Activated naive CD4-positive, alpha-beta T cell treated with Interleukin-2 at 50 U/mL for 16 hours (primary cell): ENCODE measurements around the gene OR56A3.

ENCODE experiments used
- DNase-seq: peaks from one replicate; pipeline ENCODE4 v3.0.0-alpha.2; 2020

Gene OR56A3

GRCh38 chr11:5983443-5983842 lies 41.4 kb downstream of the OR56A3 start:
- DNase-seq, result no peak

GRCh38 chr11:5986885-5987284 lies 44.8 kb downstream of the OR56A3 start, which contains the start of gene OR52L1:
OR52L1 (minus strand) TSS chr11:5986985; CDS start chr11:5986930, 55 bp downstream.
- DNase-seq, result no peak

DNA sequence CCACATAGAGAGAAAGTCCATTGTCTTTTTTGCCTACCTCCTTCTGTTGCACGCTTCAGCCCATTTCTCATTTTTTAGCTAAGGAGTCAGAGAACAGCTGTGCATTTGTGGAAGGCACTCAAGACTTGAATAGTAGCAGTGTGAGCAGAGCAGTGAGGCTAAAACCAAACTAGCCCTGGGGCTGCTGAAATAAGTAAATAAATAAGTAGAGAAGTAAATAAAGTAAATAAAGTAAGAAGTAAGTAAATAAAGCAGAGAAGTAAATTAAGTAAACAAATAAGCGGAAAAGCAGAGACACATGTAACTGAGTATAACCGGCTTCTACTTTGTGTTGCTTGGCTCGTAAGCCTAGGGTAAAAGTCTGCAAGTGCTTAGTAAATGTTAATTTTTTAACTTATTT lies 47.2 kb downstream of the OR56A3 start:
- no peak for DNase-seq

DNA sequence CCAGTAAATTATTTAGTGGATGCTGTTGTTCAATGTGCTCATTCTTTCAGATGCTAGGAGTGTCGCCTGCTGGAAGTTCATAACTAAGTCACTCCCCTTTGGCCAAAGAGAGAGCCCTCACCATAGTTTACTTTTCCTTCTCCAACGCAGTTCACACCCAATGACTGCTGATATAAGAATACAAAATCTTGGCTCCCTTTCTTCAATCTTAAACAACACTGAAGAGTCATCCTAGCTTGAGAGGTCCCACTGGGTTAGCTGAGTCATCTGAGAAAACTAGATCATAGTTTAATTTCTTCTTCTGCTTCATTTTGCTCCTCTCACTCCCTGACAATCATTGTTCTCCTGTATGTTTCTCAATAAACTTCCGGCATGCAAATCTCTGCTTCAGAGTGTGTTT lies 50.1 kb downstream of the OR56A3 start:
- DNase-seq, result no peak

DNA sequence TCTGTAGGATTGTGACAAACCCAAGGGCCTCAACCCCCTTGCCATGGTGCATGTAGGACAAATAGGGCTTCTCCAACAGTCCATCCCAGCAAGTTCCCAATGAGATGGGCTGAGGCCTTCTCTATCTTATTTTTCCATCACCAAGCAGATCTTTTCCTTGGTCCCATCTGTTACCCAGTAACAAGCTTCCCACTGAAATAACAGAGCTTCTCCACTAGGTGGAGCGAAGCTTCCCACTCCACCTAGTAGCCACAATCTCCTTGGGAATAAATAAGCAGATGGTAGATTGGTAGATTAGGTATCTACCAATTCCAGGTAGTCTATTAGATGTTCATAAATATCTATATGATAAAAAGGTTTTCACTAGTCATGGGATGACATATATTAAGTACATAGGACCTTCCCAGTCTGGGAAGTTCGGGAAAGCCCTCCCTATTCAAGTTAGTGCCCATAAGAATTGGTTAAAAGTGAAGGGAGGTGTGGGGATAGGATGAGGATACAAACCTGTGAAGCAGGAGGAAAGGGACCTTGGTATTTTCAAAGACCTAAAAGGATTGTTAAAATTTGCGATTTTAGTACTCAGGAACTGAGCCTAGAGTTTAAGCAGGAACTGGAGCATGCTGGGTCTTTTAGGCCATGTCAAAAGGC lies 50.7 kb downstream of the OR56A3 start:
- DNase-seq, result no peak

DNA sequence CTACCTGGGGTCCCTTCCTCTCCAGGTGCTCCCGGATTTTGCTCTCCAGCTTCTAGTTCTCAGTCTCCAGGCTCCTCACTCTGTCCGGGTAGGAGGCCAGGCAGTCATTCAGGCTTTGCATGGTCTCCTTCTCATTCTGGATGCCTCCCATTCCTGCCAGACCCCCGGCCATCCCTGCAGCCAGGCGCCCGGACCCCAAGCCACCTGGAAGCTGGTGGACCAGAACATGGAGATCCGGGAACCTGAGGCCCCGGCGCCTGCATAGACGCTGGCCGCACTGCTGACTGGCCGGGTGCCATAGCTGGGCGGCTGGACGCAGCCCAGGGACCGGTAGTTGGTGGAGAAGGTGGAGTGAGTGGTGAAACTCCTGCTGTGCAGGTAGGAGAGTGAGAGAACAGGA lies 52.7 kb downstream of the OR56A3 start:
- no peak for DNase-seq
